SK-N-SH (cell line): Measurements from ENCODE around the gene LRMDA. TPM values are rescaled to one million over a fixed set of nuclear protein-coding genes. Genes with fewer than 3 reads are reported as not detected.
A peak's percentile ranks its signal among the peaks of the same experiment; 100 is the strongest.

ENCODE experiments used
- CTCF ChIA-PET: fragments of 300-600, 350-600 bp; formaldehyde crosslinking; extraction: SDS; loops from one replicate; lab custom pipeline; 2021; lab: Yijun Ruan, JAX
- POLR2A ChIA-PET: fragments of 350-600 bp; sonication (Branson Sonifier 250); formaldehyde crosslinking; extraction: SDS; loops from one replicate; lab custom pipeline; 2020; ENCODE audit warnings: antibody characterized with exemption, inconsistent platforms; lab: Yijun Ruan, JAX
- DNase-seq: peaks from one replicate; pipeline ENCODE4 v3.0.0; 2012
- H2AFZ ChIP-seq: fragments of 200-600 bp; sonication (generic); 2 replicates; pipeline ENCODE4 v1.8.1; 2016; ENCODE audit warnings: antibody characterized with exemption, mild to moderate bottlenecking, low read depth
- H3F3A ChIP-seq: fragments of 200-600 bp; sonication (generic); replicated peaks from 2 replicates; pipeline ENCODE3; 2016; ENCODE audit warnings: antibody characterized with exemption, mild to moderate bottlenecking; ENCODE audit not compliant: insufficient read depth
- H3K27ac ChIP-seq, 2 experiments: fragments of 200-500 bp in 1 of 2; fragments of 200-600 bp in 1 of 2; sonication (Bioruptor generic) in 1 of 2; sonication (generic), shearing (Covaris generic) in 1 of 2; 2 replicates each; pipeline versions ENCODE4 v1.5.1 to v1.6.1; 2014 to 2016; ENCODE audit warnings: low read depth in 2 of 2, inconsistent platforms in 1 of 2, low read length in 1 of 2, mild to moderate bottlenecking in 1 of 2, mixed read lengths in 1 of 2
- H3K27me3 ChIP-seq: fragments of 200-600 bp; sonication (generic), shearing (Covaris generic); 2 replicates; pipeline ENCODE4 v1.6.1; 2016; ENCODE audit warnings: mixed run types; ENCODE audit not compliant: insufficient read depth
- H3K36me3 ChIP-seq, 2 experiments: fragments of 200-500 bp in 1 of 2; fragments of 200-600 bp in 1 of 2; sonication (Bioruptor generic) in 1 of 2; sonication (generic) in 1 of 2; replicated peaks in 1 of 2; 2 replicates each; pipeline versions ENCODE3 to v1.5.1; 2014 to 2016; ENCODE audit warnings: low read length in 1 of 2, mild to moderate bottlenecking in 1 of 2; ENCODE audit not compliant: insufficient read depth in 2 of 2, control insufficient read depth in 1 of 2
- H3K4me1 ChIP-seq, 2 experiments: fragments of 200-500 bp in 1 of 2; fragments of 200-600 bp in 1 of 2; sonication (Bioruptor generic) in 1 of 2; sonication (generic), shearing (Covaris generic) in 1 of 2; 2 replicates each; pipeline versions ENCODE4 v1.5.1 to v1.6.1; 2014 to 2016; ENCODE audit warnings: low read depth in 1 of 2, low read length in 1 of 2, mixed run types in 1 of 2; ENCODE audit not compliant: insufficient read depth in 2 of 2, control insufficient read depth in 1 of 2
- H3K4me2 ChIP-seq: fragments of 200-600 bp; sonication (generic), shearing (Covaris generic); 2 replicates; pipeline ENCODE4 v1.6.1; 2017; ENCODE audit warnings: mixed run types
- H3K4me3 ChIP-seq, 2 experiments: fragments of 200-500 bp in 1 of 2; fragments of 200-600 bp in 1 of 2; sonication (Bioruptor generic) in 1 of 2; sonication (generic), shearing (Covaris generic) in 1 of 2; 2 replicates each; pipeline versions ENCODE4 v1.5.1 to v1.8.1; 2014 to 2016; ENCODE audit warnings: low read depth in 2 of 2, inconsistent platforms in 1 of 2, low read length in 1 of 2, mild to moderate bottlenecking in 1 of 2, mixed read lengths in 1 of 2, moderate library complexity in 1 of 2
- H3K79me2 ChIP-seq: fragments of 200-600 bp; sonication (generic); 2 replicates; pipeline ENCODE4 v1.8.1; 2017; ENCODE audit warnings: mild to moderate bottlenecking; ENCODE audit not compliant: insufficient read depth
- H3K9ac ChIP-seq: fragments of 200-600 bp; sonication (generic); 2 replicates; pipeline ENCODE4 v1.6.1; 2017; ENCODE audit warnings: mixed run types
- H3K9me2 ChIP-seq: fragments of 200-600 bp; sonication (generic); 2 replicates; pipeline ENCODE4 v1.6.1; 2017; ENCODE audit warnings: mixed run types
- H3K9me3 ChIP-seq: fragments of 200-600 bp; sonication (generic); 2 replicates; pipeline ENCODE4 v1.6.1; 2017; ENCODE audit warnings: mixed run types, mild to moderate bottlenecking, moderate library complexity
- H4K20me1 ChIP-seq: fragments of 200-600 bp; sonication (generic); 2 replicates; pipeline ENCODE4 v1.6.1; 2017; ENCODE audit warnings: mild to moderate bottlenecking, mixed run types; ENCODE audit not compliant: insufficient read depth
- CHD2 ChIP-seq: fragments of 150-350 bp; IDR thresholded peaks from 2 replicates; pipeline ENCODE4 v1.6.1; 2018; ENCODE audit warnings: low read length; ENCODE audit not compliant: partially characterized antibody
- EZH2phosphoT487 ChIP-seq: fragments of 200-600 bp; sonication (generic); IDR thresholded peaks from 2 replicates; pipeline ENCODE4 v1.6.1; 2017; ENCODE audit warnings: low read depth, mixed run types, mild to moderate bottlenecking, antibody characterized with exemption, moderate library complexity, borderline replicate concordance
- NRF1 ChIP-seq: IDR thresholded peaks from 2 replicates; pipeline ENCODE4 v1.6.1; 2012; ENCODE audit warnings: low read depth, mild to moderate bottlenecking, low read length
- RAD21 ChIP-seq: IDR thresholded peaks from 2 replicates; pipeline ENCODE4 v1.6.1; 2012; ENCODE audit warnings: mild to moderate bottlenecking, low read length
- RCOR1 ChIP-seq: fragments of 150-350 bp; IDR thresholded peaks from 2 replicates; pipeline ENCODE4 v1.6.1; 2017; ENCODE audit warnings: antibody characterized with exemption, low read length
- SMC3 ChIP-seq: IDR thresholded peaks from 2 replicates; pipeline ENCODE4 v1.6.1; 2012; ENCODE audit warnings: low read depth, low read length, improper control_type of control experiment
- WGBS: methylation state at CpG from one replicate; pipeline ENCODE4 v1.1.6; 2017; ENCODE audit warnings: low lambda C conversion rate; 5-methylcytosine and 5-hydroxymethylcytosine counted together
- polyA plus RNA-seq, 3 experiments: library from polyadenylated mRNA; depleted of rRNA; stranded (reverse); fragments of >200 nt; gene quantifications; 2 replicates each; pipeline ENCODE4 v1.2.3, GENCODE V29; 2012
- TF ChIP-seq, protein P1 (sequence below): IDR thresholded peaks from 2 replicates; pipeline ENCODE4 v1.4.0; 2012; ENCODE audit warnings: low read depth, borderline replicate concordance
- TF ChIP-seq, protein P2 (sequence below): IDR thresholded peaks from 2 replicates; pipeline ENCODE4 v1.4.0; 2012; ENCODE audit warnings: low read depth, borderline replicate concordance
- TF ChIP-seq, protein P3 (sequence below): fragments of 200-600 bp; sonication (generic); IDR thresholded peaks from 2 replicates; pipeline ENCODE4 v1.6.1; 2017; ENCODE audit warnings: antibody characterized with exemption, mild to moderate bottlenecking, moderate library complexity

LRMDA gene
- polyA plus RNA-seq, 1 of the 3 experiments (the other 2 are of a cell fraction), result 0.95 TPM

DNA sequence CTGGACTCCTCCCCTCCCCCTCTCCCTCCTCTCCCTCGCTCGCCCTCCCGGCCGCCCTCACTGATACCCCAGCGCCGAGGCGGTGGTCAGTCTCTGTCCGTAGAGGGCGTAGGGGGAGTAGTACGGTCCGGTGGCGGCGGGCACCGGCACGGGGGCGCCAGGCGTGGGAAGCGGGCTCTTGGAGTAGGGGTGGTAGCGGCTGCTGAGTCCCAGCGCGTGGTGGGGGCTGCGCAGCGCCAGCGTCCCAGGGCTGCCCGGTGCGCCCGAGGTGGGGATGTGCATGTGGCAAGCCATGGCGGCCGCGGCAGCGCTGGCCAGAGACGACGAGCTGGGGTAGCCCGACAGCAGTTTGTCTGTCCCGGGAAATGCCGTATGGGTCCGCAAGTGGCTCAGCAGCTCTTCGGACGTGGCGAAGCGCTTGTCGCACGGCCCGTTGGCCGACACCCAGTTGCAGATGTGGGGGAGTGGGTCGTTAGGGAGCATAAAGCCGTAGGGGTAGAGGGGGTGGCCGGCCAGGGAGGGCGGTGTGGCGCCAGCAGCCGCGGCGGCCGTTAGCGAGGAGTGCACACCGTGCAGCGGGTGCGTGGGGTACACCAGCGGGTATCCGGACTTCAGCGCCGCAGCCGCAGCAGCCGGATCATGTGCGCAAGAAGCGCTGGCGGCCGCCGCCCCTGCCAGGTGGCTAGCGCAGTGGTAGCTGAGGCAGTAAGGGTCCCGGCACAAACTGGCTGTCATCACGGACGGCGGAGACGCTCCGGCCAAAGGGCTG, 32.5 kb upstream of the LRMDA start:
- H3K36me3 ChIP-seq, result peaks cover 15 to 41% of the 10 kb centered on the region in 2 experiments
- peaks cover 0 to 12% of the 10 kb centered on the region in 2 experiments; a peak in 2 of 4 replicates for H3K4me1 ChIP-seq
- DNase-seq, result no peak
- peak overlapping the region; percentile 88; the same call in 1 of the 2 replicates for H3K9ac ChIP-seq
- H3K9me2 ChIP-seq, result no peaks in the 10 kb centered on the region
- peak overlapping the region; percentile 93 for H3K4me2 ChIP-seq
- peaks cover 33% of the 10 kb centered on the region for H4K20me1 ChIP-seq
- no peak overlapping the region for H3K27ac ChIP-seq
- H3K4me3 ChIP-seq, result peak overlapping the region; percentile 82 to 96
- no peak overlapping the region for H2AFZ ChIP-seq
- CTCF ChIA-PET, result interaction anchor here (0.7 to 4.2 kb wide), 10 partner anchors 8 to 1586 kb away, joined by 3 to 26 read pairs (median 6); no protein-coding TSS in a partner anchor
- H3K79me2 ChIP-seq, result peaks cover 46% of the 10 kb centered on the region
- no peak for TF ChIP-seq EZH2phosphoT487
- TF ChIP-seq, protein P1, sequence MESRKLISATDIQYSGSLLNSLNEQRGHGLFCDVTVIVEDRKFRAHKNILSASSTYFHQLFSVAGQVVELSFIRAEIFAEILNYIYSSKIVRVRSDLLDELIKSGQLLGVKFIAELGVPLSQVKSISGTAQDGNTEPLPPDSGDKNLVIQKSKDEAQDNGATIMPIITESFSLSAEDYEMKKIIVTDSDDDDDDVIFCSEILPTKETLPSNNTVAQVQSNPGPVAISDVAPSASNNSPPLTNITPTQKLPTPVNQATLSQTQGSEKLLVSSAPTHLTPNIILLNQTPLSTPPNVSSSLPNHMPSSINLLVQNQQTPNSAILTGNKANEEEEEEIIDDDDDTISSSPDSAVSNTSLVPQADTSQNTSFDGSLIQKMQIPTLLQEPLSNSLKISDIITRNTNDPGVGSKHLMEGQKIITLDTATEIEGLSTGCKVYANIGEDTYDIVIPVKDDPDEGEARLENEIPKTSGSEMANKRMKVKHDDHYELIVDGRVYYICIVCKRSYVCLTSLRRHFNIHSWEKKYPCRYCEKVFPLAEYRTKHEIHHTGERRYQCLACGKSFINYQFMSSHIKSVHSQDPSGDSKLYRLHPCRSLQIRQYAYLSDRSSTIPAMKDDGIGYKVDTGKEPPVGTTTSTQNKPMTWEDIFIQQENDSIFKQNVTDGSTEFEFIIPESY, result 0 out of 2 replicates have a peak, but pooled peaks have one; percentile 32
- TF ChIP-seq, all 33 proteins: peak for 1
- Histone ChIP-seq H3F3A (peaks cover 16% of the 10 kb centered on the region), H3K9me3 (no peaks in the 10 kb centered on the region), H3K27me3 (no peaks in the 10 kb centered on the region)
- 96% methylated on average over 60 of the region's 76 CpGs for WGBS
- POLR2A ChIA-PET, result no interaction called here

DNA sequence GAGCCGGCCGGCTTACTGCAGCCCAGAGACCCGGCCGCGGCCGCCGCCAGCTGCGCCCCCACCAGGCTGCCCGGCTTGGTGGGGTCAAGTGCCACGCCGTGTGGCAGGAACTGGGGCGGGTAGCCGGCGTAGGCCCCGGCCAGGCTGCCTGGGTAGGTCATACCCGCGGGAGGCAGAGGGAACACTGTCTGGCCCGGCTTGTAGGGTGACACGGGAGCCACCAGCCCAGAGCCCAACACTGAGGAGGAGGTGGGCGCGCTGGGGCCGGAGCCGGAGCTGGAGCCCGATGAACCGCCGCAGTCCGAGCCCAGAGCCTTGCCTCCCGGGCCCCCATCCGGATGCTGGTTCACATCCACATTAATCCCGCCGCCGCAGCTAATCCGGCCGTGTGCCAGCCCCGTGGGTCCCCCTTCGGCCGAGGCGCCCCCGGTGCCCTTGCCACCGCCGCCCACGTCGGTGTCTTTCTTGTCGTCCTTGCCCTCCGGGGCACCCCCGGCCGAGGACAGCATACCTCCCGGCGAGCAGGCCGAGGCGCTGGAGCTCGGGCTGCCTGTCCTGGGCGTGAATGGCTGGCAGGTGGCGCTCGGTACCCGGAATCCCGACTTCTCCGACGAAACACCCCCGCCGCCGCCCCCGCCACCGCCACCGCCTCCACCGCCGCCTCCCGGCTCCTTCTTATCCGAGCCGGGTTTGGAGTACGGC, 31.8 kb upstream of the LRMDA start:
- Histone ChIP-seq H3K27me3 (no peaks in the 10 kb centered on the region), H3K27ac (peak overlapping the region; percentile 93 to 98; a peak in 3 of 4 replicates), H3K79me2 (peaks cover 52% of the 10 kb centered on the region), H3K4me2 (peak overlapping the region; percentile 93), H4K20me1 (peaks cover 33% of the 10 kb centered on the region), H3F3A (peaks cover 16% of the 10 kb centered on the region), H3K4me3 (peak overlapping the region; percentile 82 to 96), H3K9me3 (no peaks in the 10 kb centered on the region), H3K4me1 (peaks cover 0 to 19% of the 10 kb centered on the region in 2 experiments; a peak in 2 of 4 replicates), H2AFZ (no peak overlapping the region), H3K36me3 (peaks cover 15 to 41% of the 10 kb centered on the region in 2 experiments), H3K9me2 (no peaks in the 10 kb centered on the region), H3K9ac (peak overlapping the region; percentile 88)
- under 1% methylated on average over 17 of the region's 71 CpGs for WGBS
- POLR2A ChIA-PET, result interaction anchor here (0.7 to 3.1 kb wide), 4 partner anchors 78 to 1572 kb away, joined by 3 to 16 read pairs (median 12); no protein-coding TSS in a partner anchor
- TF ChIP-seq, protein P2, sequence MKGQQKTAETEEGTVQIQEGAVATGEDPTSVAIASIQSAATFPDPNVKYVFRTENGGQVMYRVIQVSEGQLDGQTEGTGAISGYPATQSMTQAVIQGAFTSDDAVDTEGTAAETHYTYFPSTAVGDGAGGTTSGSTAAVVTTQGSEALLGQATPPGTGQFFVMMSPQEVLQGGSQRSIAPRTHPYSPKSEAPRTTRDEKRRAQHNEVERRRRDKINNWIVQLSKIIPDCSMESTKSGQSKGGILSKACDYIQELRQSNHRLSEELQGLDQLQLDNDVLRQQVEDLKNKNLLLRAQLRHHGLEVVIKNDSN, result no peak
- TF ChIP-seq, protein P3, sequence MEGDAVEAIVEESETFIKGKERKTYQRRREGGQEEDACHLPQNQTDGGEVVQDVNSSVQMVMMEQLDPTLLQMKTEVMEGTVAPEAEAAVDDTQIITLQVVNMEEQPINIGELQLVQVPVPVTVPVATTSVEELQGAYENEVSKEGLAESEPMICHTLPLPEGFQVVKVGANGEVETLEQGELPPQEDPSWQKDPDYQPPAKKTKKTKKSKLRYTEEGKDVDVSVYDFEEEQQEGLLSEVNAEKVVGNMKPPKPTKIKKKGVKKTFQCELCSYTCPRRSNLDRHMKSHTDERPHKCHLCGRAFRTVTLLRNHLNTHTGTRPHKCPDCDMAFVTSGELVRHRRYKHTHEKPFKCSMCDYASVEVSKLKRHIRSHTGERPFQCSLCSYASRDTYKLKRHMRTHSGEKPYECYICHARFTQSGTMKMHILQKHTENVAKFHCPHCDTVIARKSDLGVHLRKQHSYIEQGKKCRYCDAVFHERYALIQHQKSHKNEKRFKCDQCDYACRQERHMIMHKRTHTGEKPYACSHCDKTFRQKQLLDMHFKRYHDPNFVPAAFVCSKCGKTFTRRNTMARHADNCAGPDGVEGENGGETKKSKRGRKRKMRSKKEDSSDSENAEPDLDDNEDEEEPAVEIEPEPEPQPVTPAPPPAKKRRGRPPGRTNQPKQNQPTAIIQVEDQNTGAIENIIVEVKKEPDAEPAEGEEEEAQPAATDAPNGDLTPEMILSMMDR, result peak; percentile 53
- TF ChIP-seq RCOR1 (no peak), NRF1 (no peak), RAD21 (peak; percentile 68), CHD2 (no peak), SMC3 (peak; percentile 50; the same call in 1 of the 2 replicates)
- CTCF ChIA-PET, result interaction anchor here (0.6 to 4.2 kb wide), 26 partner anchors 8 to 1710 kb away, joined by 3 to 26 read pairs (median 4); partner anchors contain the start of gene COMTD1
- DNase-seq, result peak; percentile 88
